Measurements from ENCODE around the gene MDM4. TPM values are rescaled to one million over a fixed set of nuclear protein-coding genes. Genes with fewer than 3 reads are reported as not detected.
"Not testable (repeated sequence)": the region's sequence is repeated elsewhere in the genome, so short reads cannot be mapped to it uniquely, and the experiment has no call there.

MDM4 gene
- total RNA-seq, 1 donor from 2014 or later, result 58.7 TPM

DNA sequence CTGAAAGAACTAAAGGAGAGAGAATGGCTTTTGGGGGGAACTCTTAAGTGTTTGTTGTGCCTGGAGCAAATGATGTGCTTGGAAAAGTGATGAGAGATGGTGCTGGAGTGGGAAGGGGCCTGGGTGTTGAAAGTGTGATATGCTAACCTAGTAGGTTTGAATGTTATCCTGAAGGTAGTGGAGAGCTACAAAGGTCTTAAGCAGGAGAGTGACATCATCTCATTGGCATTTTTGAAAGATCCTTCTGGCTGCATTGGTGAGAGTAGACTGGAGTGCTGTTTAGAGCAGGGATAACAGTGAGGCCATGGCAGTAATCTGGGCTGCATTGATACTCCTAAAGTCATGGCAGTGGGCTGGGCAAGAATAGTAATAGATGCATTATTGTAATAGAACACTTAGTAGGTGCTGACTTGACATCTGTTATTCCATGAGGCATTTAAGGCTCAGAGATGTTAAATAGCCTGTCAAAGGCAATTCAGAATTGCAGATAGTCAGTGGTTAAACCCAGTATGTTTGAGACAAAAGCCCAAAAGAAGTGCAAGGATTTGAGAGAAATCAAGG lies 44.5 kb downstream of the MDM4 start:
- peak; percentile 11 for DNase-seq (ENCODE audit: low spot score)

DNA sequence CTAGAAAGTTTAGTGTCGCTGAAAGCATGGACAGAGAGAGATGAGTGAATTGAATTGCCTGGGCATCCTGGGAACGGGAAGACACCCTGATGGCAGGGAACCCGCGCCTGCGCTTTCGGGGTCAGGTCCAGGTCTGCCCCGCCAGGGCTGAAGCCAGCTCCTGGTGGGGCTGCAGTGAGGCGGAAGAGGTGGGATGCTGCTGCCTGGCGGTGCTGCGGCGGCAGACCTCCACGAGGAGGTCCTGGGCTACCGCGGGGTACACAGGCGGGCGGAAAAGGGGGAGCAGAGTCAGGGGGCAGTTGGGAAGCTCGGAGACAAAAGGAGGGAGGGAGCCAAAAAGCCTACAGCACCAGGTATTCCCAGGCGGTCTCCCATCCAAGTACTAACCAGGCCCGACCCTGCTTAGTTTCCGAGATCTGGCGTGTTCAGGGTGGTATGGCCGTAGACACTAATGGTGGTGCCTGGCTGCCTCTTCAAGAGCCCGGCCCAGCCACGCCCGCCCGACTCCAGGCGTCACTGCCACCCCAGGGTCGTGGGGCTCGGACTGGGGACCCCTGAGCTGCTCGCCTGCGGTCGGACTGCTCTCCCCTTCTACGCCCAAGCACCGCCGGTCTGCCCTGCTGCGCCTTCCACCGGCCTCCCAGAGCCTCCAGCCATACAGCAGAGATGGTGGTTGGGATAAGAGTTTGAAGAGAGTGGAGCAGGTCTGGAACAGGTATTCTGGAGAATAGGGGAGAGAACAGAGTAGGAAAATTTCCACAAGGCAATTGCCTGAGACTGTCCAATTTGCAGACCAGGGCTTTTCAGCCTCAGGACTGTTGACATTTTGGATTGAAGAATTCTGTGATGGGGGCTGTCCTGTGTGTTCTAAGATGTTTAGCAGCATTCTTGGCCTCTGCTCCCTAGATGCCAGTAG lies 46.1 kb downstream of the MDM4 start:
- no peak for DNase-seq (ENCODE audit: low spot score)

- no peak for DNase-seq (ENCODE audit: low spot score)
Observed at GRCh38 chr1:204563307-204563706, 47.1 kb downstream of the MDM4 start.

GRCh38 chr1:204563780-204564179 lies 47.6 kb downstream of the MDM4 start:
- DNase-seq (ENCODE audit: low spot score), result no peak

DNA sequence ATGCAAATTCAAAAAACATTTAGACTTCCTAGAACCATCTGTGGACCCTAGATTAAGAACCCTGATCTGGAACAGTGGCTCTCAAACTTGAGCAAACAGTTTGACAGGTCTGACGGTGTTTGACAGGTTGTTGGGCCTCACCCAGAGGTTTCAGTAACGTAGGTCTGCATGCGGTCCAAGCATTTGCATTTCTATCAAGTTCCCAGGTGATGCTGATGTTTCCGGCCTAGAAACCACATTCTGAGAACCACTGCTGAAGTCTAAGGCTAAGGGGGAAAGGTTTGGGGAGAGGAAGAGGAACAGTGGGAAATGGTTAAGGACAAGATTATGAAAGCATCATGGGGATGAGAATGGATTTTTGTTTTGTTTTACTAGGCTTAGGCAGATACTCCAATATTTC lies 48.6 kb downstream of the MDM4 start:
- no peak for DNase-seq (ENCODE audit: low spot score)

DNA sequence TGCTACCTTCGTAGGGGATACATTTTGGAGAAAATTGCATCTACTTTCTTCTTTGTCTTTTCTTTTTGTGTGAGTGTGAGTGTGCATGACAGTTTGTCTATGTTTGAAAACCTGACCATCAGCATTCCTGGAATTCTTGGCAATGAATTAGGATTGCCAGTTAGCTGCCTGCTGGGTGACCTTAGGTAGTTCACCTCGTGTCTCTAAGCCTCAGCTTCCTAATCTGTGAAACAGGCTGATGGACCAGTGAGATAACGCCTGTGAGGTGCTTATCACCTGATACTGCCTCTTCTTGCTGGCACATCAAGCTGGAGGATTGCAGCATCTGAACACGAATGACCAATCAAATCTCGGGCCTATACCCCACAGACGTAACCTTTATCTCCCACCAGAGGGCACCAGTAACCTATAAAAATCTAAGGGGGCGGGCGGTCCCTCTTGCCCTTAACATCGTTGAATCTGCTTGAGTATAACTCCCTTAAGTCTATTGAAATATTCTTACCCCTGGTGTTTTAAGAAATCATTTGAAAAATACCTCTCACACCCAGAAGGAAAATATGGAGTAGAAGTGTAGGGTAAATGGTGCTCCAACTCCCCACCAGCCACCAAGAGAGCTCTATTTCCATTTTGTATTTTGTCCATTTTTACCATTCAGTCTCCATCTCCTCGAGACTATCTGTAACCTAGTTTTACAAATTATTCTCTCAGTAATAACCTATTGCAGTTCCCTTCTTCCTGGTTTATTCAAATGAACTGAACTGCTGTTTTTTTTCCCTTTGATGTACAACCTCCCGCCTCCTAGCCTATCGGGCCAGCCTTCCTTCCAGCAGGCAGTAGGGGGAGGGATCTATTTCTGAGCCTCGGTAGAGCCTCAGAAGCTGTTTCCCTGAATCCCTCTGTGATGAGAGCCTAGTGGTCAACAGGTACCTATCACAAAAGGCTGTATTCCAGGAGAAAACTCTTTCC lies 49.7 kb downstream of the MDM4 start:
- peak; percentile 79 for DNase-seq (ENCODE audit: low spot score)

GRCh38 chr1:204566583-204566955 lies 50.4 kb downstream of the MDM4 start:
- no peak for DNase-seq (ENCODE audit: low spot score)

DNA sequence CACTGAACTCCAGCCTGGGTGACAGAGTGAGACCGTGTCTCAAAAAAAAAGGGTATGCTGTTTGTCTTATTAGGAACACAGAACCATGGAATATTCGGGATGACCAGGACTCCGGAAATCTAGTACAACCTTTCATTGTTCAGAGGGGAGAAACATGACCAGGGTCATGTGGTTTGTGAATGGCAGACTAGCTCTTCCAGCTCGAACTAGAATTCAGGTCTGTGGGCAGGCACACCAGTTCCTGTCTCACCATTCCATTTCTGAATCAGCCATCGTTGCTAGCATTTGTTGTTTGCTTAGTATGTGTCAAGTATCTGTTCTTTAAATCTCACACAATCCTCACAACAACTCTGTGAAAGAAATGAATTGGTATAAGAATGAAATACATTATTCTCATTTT lies 50.9 kb downstream of the MDM4 start:
- no peak for DNase-seq (ENCODE audit: low spot score)

- no peak for DNase-seq (ENCODE audit: low spot score)
Observed at GRCh38 chr1:204568576-204569315, 52.5 kb downstream of the MDM4 start.

DNA sequence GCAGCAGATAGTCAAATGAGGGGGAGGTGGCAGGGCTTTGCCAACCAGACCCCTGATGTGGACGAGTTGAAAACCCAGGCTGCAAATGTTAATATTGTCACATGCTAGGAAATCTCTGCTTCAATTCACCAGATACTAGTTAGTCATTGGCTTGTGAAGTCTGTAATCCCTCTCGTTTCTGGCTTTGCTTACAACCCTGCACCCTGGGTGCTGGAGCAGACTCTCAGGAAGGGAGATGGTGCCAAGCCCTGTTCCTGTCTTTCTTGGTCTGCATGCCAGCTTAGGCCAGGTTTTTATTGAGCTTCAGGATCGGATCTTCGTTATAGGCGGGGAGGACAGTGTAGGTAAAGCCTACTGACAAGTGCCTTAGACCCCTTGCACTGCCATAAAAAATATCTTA lies 53.3 kb downstream of the MDM4 start:
- DNase-seq (ENCODE audit: low spot score), result no peak

GRCh38 chr1:204570021-204570420 lies 53.8 kb downstream of the MDM4 start:
- not testable (repeated sequence) for DNase-seq (ENCODE audit: low spot score)

GRCh38 chr1:204571128-204571527 lies 54.9 kb downstream of the MDM4 start:
- DNase-seq (ENCODE audit: low spot score), result no peak

DNA sequence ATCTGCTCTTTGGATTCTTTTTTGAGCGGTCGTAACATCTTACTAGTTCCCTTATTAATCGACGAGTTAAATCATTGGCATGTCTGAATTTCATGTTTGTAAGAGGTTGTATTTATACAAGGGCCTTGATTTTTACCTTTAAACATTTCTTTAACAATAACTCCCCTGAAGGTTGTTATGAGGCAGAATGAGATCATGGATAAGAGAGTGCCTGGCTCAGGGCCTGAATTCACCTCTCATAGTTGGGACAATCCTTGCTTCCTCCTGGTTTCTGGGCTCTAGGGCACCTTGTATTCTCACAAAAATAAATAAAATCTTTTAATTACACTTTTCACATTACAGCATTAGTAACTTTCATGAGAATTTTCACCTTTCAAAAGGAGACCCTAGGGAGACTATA lies 55.4 kb downstream of the MDM4 start:
- no peak for DNase-seq (ENCODE audit: low spot score)

- DNase-seq (ENCODE audit: low spot score), result no peak
Observed at GRCh38 chr1:204572923-204573922, 57.0 kb downstream of the MDM4 start.

GRCh38 chr1:204574016-204574864 lies 58.0 kb downstream of the MDM4 start:
- peak; percentile 14 for DNase-seq (ENCODE audit: low spot score)

DNA sequence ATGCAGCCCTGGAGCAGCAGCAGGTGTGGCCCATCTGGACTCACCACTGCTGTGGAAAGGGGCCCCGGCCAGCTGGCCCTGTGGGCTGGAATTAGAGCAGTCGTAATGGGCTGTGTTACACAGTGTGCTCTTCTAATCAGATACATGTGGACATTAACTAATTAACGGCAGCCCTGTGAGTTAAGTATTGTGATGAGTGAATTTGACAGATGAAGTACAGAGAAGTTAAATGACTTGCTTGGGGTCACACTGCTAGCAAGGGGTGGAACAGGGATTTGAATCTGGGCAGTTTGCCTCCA lies 58.6 kb downstream of the MDM4 start:
- DNase-seq (ENCODE audit: low spot score), result no peak

DNA sequence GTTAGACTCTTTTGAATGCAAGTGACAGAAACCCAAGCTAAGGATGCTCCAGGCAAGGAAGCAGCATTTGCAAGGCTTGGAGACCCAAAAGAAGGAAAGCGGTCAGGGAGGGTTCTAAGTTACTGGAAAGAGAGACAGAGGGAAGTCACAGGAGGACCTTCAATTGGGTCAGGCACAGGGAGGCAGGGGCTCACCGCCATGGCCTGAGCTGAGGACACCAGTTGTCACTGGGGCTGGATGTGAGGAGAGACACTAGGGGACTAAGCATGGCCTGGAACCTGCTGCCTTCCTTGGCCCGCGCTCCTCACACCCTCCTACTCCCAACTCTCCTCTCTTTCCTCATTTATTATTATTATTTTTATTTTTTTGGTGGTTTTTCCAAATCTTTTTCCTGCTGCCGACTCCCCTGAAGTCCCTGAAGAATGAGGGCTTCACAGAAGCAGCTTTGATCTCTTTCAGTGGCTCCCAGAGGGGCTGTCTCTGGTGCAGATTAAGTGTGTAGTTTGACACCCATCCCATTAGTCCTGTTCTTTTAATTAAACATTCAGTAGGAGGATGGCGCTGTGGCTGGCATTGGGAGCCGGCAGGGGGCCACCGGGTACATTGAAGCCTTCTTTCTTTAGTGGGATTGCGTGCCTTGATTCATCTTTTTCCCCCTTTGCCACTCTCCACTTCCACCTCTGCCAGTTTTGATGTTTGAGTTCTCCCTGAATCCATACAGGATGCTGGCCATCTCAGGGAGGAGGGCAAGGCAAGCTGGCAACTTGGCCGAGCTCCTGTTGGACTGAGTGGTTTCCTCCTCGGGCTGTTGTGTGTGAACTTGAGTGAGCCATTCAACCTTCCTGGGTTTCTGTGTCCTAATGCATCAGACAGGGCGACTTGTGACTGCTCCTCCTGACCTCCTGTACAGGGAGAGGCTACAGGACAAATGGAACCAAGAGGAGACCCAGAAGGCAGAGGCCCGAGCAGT lies 59.3 kb downstream of the MDM4 start:
- no peak for DNase-seq (ENCODE audit: low spot score)

DNA sequence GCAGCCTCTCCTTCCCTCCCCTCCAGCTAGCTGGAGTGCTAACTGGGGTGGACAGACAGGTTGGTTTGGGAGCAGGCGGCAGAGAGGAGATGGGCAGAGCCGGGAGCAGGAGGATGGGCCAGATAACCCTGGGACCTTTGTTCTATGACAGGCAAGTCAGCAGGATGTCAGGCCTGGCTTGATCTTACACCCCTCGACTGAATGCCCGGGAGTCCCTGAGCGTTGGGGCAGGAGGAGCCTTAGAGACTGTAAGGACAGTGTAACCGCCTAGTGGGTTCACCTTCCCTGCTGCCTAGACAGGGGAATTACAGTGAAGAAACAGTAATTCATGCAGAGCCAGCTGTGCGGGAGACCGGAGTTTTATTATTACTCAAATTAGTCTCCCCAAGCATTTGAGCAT lies 60.2 kb downstream of the MDM4 start:
- no peak for DNase-seq (ENCODE audit: low spot score)

Data from umbilical cord (tissue), 2 donors.